Measurements from ENCODE around the gene MELK.

Gene MELK

GRCh38 chr9:36671561-36671960 is 98.9 kb downstream of the MELK start:
- DNase-seq (ENCODE audit: low read depth, low spot score) = no peak

- no peak for DNase-seq (ENCODE audit: low read depth, low spot score)
These were observed 103.4 kb downstream of the MELK start for GRCh38 chr9:36676091-36676490.

- DNase-seq (ENCODE audit: low read depth, low spot score) = no peak
These were observed 104.2 kb downstream of the MELK start for GRCh38 chr9:36676778-36677485.

GRCh38 chr9:36677611-36678010 is 104.9 kb downstream of the MELK start:
- DNase-seq (ENCODE audit: low read depth, low spot score) = no peak

- DNase-seq (ENCODE audit: low read depth, low spot score) = no peak
These were observed 107.0 kb downstream of the MELK start for GRCh38 chr9:36679710-36680109.

- DNase-seq (ENCODE audit: low read depth, low spot score) = no peak
These were observed 113.8 kb downstream of the MELK start for GRCh38 chr9:36686471-36686870.

- DNase-seq (ENCODE audit: low read depth, low spot score) = no peak
These were observed 117.9 kb downstream of the MELK start for GRCh38 chr9:36690412-36691168.

GRCh38 chr9:36691671-36692070 is 119.0 kb downstream of the MELK start:
- DNase-seq (ENCODE audit: low read depth, low spot score) = no peak

GRCh38 chr9:36698984-36699383 is 126.3 kb downstream of the MELK start:
- DNase-seq (ENCODE audit: low read depth, low spot score) = no peak

GRCh38 chr9:36704148-36704547 is 131.5 kb downstream of the MELK start:
- DNase-seq (ENCODE audit: low read depth, low spot score) = no peak

GRCh38 chr9:36713515-36714490 is 141.1 kb downstream of the MELK start:
- DNase-seq (ENCODE audit: low read depth, low spot score) = no peak

- no peak for DNase-seq (ENCODE audit: low read depth, low spot score)
These were observed 143.8 kb downstream of the MELK start for GRCh38 chr9:36716496-36716895.

- DNase-seq (ENCODE audit: low read depth, low spot score) = no peak
These were observed 144.6 kb downstream of the MELK start for GRCh38 chr9:36717276-36717675.

GRCh38 chr9:36718612-36719011 is 145.9 kb downstream of the MELK start:
- DNase-seq (ENCODE audit: low read depth, low spot score) = no peak

- DNase-seq (ENCODE audit: low read depth, low spot score) = no peak
These were observed 147.3 kb downstream of the MELK start for GRCh38 chr9:36720043-36720442.

- no peak for DNase-seq (ENCODE audit: low read depth, low spot score)
These were observed 149.3 kb downstream of the MELK start for GRCh38 chr9:36721846-36722588.

- DNase-seq (ENCODE audit: low read depth, low spot score) = peak; percentile 77
These were observed 153.2 kb downstream of the MELK start for GRCh38 chr9:36725777-36726356.

All from ELF-1 (cell line).